ENCODE data around the gene FSCN2.
A peak's percentile ranks its signal among the peaks of the same experiment; 100 is the strongest.

Gene FSCN2, protein sequence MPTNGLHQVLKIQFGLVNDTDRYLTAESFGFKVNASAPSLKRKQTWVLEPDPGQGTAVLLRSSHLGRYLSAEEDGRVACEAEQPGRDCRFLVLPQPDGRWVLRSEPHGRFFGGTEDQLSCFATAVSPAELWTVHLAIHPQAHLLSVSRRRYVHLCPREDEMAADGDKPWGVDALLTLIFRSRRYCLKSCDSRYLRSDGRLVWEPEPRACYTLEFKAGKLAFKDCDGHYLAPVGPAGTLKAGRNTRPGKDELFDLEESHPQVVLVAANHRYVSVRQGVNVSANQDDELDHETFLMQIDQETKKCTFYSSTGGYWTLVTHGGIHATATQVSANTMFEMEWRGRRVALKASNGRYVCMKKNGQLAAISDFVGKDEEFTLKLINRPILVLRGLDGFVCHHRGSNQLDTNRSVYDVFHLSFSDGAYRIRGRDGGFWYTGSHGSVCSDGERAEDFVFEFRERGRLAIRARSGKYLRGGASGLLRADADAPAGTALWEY

DNA sequence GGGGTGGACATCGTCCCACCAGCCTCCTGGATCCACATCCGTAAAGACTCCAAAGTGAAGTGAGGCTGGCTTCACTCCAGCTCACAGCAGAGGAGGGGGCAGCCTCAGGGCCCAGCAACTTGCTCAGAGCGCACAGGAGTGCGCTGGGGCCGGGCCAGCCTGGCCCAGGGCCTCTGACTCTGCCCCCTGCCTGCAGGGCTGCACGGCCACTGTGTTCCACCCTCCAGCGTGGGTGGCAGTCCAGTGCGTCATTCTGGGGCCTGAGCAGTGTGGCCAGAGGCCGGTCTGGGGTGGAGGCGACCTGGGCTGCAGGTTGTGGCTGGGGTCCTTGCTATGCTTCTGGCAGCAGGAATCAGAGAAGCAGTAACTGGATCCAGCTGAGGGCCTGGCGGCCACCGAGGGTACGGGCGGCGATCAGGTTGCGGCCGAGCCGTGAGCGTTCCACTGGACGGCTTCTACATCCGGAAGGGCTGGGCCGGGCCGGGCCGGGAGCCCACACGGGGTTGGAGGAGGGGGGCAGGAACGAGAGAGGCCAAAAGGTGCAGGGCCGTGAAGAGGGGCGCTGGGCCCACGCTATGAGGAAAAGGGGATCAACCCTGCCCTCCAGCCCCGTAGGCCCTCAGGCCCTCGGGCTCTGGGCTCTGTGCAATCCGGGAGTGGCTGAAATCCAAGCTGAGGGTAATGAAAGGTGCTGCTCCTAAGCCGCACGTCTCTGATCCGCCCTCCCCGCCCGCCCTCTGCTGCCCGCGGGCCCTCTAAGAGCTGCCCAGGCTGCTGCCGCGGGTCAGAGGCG lies at the start of gene FSCN2:
Gene FSCN2, plus strand, starts transcription at position 787 of the 793 bp plus-strand sequence. CDS start 155 bp downstream, outside the sequence.
- no peak for DNase-seq

DNA sequence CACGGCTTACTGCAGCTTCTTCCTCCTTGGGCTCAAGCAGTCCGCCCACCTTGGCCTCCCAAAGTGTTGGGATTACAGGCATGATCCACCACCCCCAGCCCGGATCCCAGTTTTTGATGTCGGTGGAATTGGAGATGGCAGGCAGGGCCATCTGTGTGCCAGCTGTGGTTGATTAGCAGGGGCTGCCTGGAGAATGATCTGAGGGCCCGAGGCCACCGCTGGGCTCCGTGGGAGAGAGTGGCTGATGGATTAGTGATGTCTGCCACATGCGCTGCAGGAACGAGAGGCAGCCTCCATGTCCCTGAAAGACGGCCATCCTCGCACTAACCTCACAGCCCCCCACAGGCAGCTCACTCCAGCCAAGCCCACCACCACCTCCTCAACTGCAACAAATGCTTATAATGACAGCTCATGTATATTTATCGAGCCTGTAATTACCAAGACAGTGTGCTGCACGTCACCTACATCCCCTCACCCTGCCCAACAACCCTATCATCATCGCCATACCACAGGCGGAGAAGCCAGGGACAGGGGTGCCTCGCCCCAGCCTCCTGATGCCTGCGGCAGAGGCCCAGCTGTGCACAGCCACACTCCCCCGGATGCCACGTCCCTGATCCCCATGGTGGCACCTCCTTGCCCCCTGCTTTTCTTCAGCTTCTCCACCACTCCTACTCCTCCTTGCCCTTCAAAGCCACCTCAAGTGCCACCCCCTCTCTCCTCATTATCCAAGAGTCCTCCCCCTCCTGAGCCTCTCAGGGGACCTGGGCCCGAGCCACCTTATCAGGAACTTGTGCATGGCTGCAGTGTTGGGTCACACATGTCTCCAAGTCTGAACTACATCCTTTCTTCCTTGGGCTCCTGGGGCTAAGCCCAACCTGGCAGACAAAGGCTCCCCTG lies 48.8 kb upstream of the FSCN2 start:
- no peak for DNase-seq

DNA sequence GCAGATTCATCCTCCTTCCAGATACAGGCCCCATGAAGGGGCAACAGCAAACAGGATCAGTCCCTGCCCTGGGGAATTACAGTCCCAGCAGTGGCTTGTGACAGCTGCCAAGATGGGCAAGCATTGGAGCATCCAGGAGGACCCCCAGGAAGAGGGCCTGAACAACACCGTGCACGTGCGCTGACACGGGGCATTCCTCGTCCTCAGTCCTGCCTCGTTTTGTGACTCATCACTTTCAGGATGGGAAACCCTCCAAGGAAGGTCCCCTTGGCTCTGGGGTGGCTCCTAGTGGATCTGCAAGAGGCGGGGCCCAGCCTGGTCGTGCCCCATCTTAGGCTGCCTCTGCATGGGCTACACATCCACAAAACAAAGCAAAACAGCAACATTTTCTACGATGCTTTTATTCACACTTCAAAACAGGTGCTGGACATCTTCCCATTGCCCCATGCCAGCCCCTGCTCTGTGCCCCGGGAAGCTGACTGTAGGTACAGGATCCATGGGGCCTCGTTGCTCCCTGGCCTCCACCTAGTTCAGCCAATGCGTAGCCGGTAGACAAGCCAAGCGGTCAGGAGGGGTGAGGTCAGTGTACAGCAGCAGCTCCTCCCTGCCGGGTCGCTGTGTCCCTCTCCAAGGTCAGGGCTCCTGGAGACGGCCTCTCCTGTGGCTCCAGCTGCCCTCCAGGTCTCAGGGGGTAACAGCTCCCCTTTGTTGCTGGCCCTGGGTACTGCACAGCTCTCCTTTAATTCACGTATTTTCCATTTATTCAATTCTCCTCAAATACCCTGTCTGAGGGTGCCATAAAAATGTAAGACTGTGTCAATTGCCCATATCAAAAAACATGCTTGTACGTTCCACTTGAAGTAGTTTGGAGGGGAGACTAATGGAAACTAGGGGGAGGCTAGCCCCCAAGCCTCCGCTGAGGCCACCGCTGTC lies 47.8 kb upstream of the FSCN2 start:
- DNase-seq: no peak

DNA sequence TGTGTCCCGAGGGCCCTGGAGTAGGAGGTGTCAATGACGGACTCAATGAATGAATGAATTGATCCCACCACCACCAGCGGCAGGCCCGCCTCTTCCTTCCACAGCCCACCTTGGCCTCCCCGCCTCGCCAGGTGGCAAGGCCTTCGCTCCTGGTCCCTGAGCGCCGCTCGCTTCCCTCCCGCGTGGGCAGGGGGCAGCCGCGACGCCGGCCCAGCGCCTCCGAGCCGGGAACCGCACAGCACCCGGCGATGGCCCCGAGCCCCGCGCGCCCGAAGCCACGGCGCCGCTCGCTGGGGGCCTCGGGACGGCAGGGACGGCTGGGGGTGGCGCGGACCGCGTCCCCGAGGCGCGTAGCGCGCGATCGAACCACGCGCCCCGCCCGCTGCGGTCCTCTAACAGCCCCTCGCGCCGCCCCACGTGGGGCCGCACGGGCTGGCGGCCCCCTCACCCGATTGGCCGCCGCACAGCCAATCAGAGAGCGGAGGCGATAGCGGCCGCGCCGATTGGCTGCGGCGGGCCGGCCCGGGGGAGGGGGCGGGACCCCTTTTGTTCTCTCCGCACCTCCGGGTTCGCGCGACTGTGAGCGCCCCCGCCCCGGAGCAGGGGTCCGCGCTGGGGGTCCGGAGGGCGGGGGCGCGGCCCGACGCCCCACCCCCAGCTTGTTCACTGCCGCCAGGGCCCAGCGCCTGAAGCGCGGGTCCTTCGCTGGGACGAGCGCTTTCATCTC lies 46.9 kb upstream of the FSCN2 start:
- peak; percentile 31 for DNase-seq

DNA sequence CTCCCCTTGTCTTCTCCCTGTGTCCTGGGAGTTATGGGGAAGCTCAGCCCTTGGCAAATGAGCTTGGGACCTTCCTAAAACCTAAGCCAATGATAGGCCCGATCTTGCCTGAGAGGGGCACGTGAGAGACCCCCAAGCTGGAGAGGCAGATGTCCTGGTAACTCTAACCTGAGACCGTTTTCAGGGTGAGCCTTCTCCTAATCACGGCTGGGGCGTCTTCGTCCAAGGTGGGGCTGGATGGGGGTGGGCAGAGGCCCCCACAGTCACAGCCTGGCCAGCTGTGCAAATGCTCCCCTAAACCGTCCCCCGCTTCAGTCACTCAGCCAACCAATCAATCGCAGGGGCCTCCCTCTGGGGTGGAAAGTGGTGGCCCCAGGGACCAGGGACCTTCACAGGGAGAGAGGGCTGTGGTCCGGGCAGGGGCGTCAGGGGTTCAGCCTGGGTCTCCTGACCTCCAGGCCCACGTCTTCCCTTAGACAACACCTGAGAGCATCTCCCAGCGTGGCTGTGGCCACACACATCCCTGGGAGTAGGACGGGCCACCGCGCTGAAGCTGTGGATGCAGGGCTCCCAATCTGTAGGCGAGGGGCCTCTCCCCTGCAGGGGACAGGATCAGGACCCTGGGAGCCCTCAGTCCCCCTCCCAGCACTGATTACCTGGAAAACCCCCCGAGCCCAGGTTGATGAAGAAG lies 46.2 kb upstream of the FSCN2 start:
- DNase-seq: no peak

DNA sequence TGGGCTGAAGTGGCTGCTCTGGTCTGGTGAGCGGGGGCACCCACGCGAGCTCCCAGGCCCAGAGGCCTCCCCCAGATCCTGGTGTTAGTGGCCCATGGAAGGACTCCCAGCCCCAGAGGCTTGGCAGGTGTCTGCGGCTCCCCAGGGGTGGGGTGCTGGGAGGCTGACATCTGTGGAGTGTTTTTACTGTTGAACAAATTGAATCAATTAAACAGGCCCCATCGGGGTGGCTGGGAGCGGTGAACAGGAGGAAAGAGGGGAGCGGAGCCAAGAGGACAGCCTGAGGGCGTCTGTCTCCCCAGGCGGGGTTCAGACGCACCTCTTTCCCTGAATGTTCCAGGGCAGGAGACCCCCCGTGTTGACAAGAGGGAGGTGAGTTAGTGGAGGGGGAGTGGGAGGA lies 45.5 kb upstream of the FSCN2 start:
- DNase-seq: no peak

DNA sequence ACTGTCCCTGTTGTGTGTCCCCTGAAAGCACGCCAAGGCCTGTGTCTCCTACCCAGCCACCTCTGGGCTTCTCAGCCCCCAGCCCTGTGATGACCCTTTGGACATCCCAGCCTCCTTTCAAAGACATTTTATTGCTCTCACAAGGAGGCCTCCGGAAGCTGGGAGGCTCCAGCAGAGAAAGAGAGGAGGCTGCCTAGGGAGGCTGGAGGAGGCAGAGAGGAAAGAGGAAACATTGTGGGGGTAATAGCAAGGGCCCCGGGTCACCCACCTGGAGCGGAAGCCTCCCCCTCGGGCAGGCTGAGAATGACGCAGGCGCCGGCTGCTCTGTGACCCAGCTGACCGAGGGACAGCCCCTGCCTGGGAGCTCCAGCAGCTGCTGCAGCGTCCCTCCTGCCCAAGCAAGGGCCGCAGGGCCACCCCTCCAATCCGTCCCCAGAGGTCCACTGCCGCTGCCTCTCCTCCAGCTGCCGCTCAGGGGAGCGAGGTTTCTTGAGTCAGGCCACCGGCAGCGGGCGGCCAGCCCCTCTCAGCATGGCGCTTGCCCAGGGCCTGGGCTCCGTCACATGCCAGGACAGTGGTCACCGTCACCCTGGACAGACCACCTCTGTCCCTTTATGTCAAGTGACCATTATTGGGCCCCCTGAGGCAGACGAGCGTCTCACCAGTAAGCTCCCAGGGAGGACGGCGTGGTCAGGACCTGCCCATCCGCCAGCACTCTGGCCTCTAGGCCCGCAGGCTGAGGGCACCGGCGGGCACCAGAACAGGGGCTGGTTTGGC lies 44.9 kb upstream of the FSCN2 start:
- no peak for DNase-seq

DNA sequence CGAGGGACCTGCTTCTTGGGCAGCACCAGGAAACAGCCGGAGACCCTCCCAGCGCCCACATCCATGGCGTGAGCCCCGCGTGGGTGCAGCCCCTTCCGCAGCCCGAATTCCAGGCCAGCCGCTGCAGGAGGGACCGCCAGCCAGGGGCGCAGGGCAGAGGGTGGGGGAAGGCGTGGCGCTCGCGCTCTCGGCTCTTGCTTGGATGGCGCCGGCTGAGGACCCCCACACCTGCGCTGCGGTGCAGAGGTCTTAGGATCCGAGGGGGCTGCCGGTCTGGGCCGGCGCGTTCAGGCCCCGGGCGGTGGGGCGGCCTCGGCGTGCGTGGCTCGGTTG lies 44.3 kb upstream of the FSCN2 start:
- DNase-seq: no peak

DNA sequence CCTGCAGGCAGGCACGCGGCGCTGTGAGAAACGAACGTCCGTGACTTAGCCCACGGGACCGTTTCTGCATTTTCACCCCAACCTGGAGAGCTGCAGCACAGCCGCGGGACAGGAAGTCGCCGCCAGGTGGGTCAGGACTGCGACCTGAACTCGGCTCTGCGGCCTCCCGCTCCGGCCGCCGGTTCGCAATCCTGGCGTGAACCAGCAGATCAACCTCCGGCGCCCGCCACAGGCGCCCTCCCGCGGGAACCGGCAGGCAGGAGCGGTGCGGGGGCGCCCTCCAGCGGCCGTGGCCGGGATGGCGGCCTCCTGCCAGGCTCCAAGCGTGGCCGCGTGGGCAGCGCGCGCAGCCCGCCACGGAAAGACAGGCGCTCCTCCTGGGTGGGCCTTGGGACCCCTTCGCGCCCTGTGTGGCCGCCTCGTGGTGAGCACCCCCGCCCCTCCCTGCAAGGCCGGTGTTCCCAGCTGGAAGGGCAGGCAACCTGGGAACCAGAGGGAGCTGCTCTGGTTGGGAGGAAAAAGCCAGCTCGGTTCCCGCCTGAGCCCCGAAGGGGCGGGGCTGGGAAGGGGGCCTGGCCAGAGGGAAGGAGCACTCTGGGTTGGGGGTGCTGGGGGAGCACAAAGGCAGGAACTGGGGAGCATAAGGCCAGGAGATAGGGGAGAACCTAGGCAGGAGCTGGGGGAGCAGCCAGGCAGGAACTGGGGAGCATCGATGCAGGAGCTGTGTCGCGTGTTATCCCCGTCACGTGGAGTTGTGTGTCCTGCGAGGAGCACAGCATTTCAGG lies 43.8 kb upstream of the FSCN2 start:
- DNase-seq: peak; percentile 76

DNA sequence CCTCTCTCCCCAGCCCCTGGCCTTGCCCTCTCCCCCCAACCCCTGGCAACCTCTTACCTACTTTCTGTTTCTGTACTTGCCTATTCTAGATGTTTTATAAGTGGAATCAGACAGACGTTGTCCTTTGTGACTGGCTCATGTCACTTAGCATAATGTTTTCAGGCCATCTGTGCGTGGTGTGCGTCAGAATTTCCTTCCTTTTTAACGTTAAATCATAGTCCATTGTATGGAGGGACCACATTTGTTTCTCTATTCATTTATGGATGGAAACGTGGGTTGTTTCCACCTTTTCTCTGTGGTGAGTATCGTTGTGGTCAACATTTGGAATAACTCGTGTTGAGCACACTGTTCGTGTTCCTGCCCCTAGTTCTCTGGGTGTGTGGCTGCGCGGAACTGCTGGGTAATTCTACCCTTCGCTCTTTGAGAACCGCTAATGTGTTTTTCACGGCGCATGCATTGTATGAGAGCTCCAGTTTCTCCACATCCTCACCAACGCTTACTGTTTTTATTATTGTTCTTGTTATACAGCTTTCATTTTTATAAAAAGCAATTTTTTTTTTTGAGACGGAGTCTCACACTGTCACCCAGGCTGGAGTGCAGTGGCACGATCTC lies 41.9 kb upstream of the FSCN2 start:
- DNase-seq: no peak

DNA sequence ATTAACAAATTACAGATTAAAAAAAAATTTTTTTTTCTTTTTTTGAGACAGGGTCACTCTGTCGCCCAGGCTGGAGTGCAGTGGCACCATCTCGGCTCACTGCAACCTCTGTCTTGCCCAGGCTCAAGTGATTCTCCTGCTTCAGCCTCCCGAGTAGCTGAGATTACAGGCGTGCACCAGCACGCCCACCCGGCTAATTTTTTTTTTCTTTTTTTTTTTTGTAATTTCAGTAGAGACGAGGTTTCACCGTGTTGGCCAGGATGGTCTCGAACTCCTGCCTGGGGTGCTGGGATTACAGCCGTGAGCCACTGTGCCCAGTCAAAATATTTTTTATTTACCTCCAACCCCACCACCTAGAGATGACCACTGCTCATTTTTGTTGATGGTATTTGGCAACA lies 41.1 kb upstream of the FSCN2 start:
- no peak for DNase-seq

DNA sequence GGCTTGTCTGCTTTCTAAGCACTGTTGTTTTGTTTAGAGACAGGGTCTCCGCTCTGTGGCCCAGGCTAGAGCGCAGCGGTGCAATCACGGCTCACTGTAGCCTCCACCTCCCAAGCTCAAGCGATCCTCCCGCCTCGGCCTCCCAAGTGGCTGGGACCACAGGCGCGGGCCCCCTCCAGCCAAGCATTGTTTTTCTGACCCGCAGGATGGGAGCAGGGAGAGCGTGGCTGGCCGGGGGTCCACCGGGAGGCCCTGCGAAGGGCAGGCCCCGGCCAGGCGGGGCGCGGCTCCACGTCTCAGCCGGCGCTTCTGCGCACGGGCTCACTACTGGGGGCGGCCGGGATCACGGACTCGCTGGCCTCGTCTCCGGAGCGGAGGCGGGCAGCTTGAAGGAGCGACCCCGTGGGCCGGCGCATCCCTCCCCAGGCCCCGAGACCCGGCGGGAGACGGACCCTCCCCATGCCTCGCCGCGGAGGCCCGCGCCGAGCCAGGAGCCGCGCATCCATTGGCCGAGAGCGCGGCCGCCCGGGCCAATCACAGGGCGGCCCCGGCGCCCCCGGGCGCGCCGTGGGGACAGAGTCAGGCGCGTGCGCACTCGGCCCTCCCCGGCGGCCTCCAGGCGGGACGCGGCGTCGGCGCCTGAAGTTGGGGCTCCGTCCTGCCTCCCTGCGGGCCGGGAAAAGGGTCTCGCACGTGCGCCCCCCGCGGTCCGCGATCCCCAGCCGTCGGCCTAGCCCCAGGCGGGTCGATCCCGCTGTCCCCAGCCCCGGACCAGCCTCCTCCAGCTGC lies 40.5 kb upstream of the FSCN2 start:
- DNase-seq: peak; percentile 70

DNA sequence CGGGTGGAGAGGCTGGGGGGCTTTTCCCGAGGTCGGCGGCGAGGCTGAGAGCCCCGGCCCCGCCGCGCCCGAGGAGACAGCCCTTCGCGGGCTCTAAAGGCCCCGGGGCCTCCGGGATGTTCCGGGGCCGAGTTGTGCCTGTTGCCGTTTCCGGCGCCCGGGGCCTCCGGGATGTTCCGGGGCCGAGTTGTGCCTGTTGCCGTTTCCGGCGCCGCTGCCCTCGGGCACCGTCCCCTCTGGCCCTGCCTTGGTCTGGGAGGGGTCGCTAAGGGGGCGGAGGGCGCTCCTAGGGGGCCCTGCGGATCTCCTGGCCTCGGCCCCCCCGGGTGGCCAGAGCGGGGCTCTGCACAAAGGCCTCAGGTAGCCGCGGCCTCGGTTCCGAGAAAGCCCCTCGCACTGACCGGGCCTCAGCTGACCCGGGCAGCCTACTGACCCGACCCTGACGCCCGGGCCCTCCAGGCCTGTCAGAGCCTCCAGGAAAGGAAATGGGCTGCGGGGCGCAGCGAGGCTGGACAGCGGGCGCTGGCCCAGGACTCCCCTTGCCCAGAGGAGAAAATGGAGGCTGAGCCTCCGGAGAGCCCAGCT lies 39.8 kb upstream of the FSCN2 start:
- DNase-seq: no peak

DNA sequence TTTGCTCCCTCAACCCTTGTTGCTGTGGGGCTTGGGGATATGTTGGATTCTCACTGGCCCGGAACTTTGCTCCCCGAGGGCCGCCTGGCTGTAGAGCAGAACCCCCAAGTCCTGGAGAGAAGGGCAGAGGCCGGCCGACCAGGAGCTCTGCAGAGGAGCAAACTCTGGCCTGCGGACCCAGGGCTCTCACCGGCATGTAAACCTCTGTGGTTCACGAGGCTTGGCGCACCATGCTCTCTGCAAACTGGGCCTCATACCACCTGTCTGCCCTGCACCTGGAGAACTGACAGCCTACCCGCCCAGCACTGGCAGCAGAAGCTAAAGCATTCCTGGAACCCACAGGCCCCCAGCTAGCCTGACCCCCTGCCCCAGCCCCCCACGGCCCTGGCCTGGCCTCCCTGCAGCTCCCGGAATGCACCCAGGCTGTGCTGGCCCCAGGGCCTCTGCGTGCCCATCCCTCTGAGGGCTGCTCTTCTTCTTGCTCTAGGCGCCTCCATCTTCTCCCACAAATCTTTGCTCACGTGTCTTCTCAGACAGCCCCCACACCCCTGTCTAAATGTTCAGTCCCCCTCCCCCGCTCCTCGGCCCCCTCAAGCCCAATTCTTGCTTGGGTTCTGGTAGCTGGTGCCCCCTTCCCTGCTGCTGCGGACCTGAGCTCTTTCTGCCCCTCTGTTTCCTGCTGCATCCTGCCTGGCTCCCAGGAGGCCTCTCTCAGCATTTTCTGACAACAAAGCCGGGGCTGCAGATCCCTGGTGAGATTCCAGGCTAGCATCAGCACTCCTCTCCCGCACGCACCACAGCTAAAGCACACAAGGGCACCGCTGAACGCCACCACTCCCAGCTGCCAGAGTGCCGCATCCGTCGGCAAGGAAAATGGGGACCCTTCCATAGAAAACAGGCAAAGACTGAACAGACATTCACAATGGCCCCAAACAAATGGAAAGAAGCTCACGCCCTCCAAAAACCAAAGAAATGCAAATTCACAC lies 38.9 kb upstream of the FSCN2 start:
- DNase-seq: no peak

DNA sequence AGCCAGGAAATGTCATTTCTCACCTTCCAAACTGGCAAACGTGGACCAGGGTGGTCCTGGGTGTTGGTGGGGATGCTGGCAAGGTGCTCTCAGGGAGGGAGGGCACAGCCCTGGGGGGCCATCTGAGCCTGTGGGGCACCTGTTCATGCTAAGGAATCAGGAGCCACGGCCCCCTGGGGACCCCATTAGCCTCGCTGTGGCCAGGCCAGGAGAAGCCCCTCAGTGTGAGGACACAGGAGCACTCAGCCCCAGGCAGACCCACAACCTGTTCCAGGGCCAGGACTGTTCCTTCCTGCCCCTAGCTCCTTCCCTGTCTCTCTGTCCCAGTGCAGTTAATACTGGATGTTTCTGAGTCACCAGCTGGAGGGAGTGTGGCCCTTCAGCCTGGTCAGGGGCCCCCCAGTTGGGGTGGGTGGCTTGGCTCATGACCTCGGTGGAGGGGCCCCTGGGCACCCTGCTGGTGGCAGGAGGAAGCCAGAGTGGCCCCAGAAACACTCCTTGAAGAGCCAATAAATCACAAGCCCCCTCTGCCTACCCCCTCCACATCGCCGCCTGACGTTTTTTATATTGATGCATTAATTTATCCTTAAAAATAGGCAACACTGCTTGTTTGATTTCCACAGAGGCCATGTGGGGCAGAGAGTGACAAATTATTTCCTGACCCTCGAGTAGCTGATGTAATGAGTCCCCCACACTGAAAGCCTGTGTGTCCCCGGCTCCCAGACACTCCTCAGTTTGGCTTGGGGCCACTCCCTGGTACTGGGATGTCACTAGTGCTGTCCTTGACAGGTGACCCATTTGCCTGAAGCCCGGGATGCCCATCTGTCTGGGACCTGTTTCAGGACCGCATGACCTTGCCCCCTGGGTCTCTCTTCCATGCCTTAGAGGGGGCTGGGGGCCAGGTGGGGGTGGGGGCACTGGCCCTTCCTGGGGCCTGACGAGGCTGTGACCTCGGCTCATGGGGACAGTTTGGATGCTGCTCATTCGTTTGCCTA lies 37.9 kb upstream of the FSCN2 start:
- DNase-seq: no peak

Data from hematopoietic multipotent progenitor cell treated with erythropoietin and hydrocortisone succinate and interleukin-3 and kit ligand, for 8 days (in vitro differentiated cells).